Fibroblast of lung (primary cell): ENCODE data around the gene IL17C. TPM values are rescaled to one million over a fixed set of nuclear protein-coding genes. Genes with fewer than 3 reads are reported as not detected.

Experiments
- DNase-seq, 2 donors: peaks; one replicate each; pipeline versions ENCODE4 v3.0.0 to v3.0.0-alpha.2; 2010; ENCODE audit warnings: low read depth in 2 of 2
- H2AFZ ChIP-seq: 2 replicates; pipeline ENCODE4 v1.5.1; 2012; ENCODE audit warnings: low read length, control low read depth, inconsistent platforms
- H3K27ac ChIP-seq: 2 replicates; pipeline ENCODE4 v1.5.1; 2011; ENCODE audit warnings: low read length, control low read depth; ENCODE audit not compliant: insufficient read depth
- H3K27me3 ChIP-seq: 2 replicates; pipeline ENCODE4 v1.5.1; 2011; ENCODE audit warnings: mild to moderate bottlenecking, low read length; ENCODE audit not compliant: control insufficient read depth, insufficient read depth
- H3K36me3 ChIP-seq: 2 replicates; pipeline ENCODE4 v1.5.1; 2011; ENCODE audit warnings: low read length; ENCODE audit not compliant: control insufficient read depth, insufficient read depth
- H3K4me1 ChIP-seq: 2 replicates; pipeline ENCODE4 v1.5.1; 2011; ENCODE audit warnings: low read length; ENCODE audit not compliant: control insufficient read depth, insufficient read depth; ENCODE audit errors: extremely low read depth
- H3K4me2 ChIP-seq: 2 replicates; pipeline ENCODE4 v1.5.1; 2011; ENCODE audit warnings: low read length, control low read depth; ENCODE audit not compliant: insufficient read depth; ENCODE audit errors: extremely low read depth
- H3K4me3 ChIP-seq, 4 experiments: fragments of 200-600 bp in 1 of 4; sonication (generic) in 1 of 4; replicated peaks in 1 of 4; 2 replicates each; pipeline ENCODE4 v1.5.1; 2011 to 2016; ENCODE audit warnings: low read length in 4 of 4, low read depth in 3 of 4, mild to moderate bottlenecking in 3 of 4, control low read depth in 2 of 4, inconsistent platforms in 1 of 4, mixed read lengths in 1 of 4; ENCODE audit not compliant: insufficient read depth in 1 of 4; ENCODE audit errors: control extremely low read depth in 1 of 4
- H3K79me2 ChIP-seq: 2 replicates; pipeline ENCODE4 v1.5.1; 2012; ENCODE audit warnings: mild to moderate bottlenecking, low read length, inconsistent platforms; ENCODE audit not compliant: control insufficient read depth, insufficient read depth
- H3K9ac ChIP-seq: 2 replicates; pipeline ENCODE4 v1.5.1; 2011; ENCODE audit warnings: mild to moderate bottlenecking, low read length, control low read depth; ENCODE audit not compliant: insufficient read depth
- H3K9me3 ChIP-seq: 2 replicates; pipeline ENCODE4 v1.5.1; 2012; ENCODE audit warnings: low read depth, low read length; ENCODE audit not compliant: control insufficient read depth, insufficient read depth
- H4K20me1 ChIP-seq: 2 replicates; pipeline ENCODE4 v1.5.1; 2011; ENCODE audit warnings: low read length; ENCODE audit not compliant: control insufficient read depth, insufficient read depth; ENCODE audit errors: extremely low read depth
- EZH2 ChIP-seq: IDR thresholded peaks from 2 replicates; pipeline ENCODE4 v1.5.1; 2012; ENCODE audit warnings: low read length, control low read depth, mild to moderate bottlenecking; ENCODE audit errors: missing control alignments
- polyA plus RNA-seq, 2 donors: library from polyadenylated mRNA; depleted of rRNA in 1 of 2; stranded (reverse) in 1 of 2; unstranded in 1 of 2; fragments of >200 nt; gene quantifications; 2 replicates each; pipeline ENCODE4 v1.2.1, GENCODE V29; 2011 to 2012; ENCODE audit warnings: missing spikeins in 1 of 2
- total RNA-seq: library from RNA; depleted of rRNA; stranded (reverse); fragments of >200 nt; gene quantifications from 2 replicates; pipeline ENCODE4 v1.2.1, GENCODE V29; 2014
- TF ChIP-seq, protein P1 (sequence below), 2 donors: IDR thresholded peaks in 1 of 2; conservative IDR thresholded peaks in 1 of 2; 1 replicate in 1 of 2; 2 replicates in 1 of 2; pipeline ENCODE4 v1.5.1; 2011 to 2012; ENCODE audit warnings: low read length in 2 of 2, control low read depth in 1 of 2, inconsistent platforms in 1 of 2, low read depth in 1 of 2, mild to moderate bottlenecking in 1 of 2

Gene IL17C
- total and polyA plus RNA-seq, 2 donors (not counting 1 experiment from before 2014, with no cell fraction given) = not detected

DNA sequence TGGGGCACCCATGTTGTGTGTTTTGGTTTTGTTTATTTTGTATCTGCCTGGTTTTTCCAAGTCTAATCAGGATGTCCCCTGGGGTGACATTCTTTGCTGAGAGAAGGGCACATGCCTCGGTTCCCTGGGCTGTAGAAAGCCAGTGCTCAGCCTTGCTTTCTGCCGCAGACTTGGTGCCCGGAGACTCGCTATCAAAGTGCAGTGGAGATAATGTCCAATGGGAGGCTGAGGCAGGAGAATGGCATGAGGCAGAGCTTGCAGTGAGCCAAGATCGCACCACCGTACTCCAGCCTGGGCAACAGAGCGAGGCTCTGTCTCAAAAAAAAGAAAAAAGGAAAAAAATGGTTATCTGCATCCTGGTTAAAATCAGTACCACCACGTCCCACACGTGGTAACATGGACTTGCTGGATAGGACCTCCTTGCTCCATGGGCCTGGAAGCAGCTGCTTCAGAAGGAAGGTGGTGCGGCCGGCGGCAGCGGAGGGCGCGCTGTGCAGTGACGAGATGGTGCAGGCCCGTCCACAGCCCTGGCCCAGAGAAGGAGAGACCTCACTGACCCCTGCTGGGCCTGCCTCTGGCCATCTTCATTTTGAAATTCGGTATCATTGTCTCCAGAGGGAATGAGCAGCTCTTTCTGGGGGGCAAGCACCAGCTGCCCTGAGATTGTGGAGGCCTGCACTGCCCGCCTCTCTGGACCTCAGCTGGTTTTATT is 19.3 kb upstream of the IL17C start:
- no peak for DNase-seq
- no peak for TF ChIP-seq EZH2
- TF ChIP-seq, protein P1, sequence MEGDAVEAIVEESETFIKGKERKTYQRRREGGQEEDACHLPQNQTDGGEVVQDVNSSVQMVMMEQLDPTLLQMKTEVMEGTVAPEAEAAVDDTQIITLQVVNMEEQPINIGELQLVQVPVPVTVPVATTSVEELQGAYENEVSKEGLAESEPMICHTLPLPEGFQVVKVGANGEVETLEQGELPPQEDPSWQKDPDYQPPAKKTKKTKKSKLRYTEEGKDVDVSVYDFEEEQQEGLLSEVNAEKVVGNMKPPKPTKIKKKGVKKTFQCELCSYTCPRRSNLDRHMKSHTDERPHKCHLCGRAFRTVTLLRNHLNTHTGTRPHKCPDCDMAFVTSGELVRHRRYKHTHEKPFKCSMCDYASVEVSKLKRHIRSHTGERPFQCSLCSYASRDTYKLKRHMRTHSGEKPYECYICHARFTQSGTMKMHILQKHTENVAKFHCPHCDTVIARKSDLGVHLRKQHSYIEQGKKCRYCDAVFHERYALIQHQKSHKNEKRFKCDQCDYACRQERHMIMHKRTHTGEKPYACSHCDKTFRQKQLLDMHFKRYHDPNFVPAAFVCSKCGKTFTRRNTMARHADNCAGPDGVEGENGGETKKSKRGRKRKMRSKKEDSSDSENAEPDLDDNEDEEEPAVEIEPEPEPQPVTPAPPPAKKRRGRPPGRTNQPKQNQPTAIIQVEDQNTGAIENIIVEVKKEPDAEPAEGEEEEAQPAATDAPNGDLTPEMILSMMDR (conservative IDR thresholded peaks at IDR 0.05 in 1 of 2, IDR thresholded peaks at IDR 0.05 in 1 of 2; ENCODE audit: low read depth in 1 of 2, low read length in 2 of 2) = no peak
- H3K4me1 ChIP-seq = peaks cover 2% of the 10 kb centered on the region
- peaks cover 16% of the 10 kb centered on the region for H3K36me3 ChIP-seq
- no peaks in the 10 kb centered on the region for H3K27me3 ChIP-seq
- peaks cover 2% of the 10 kb centered on the region for H3K79me2 ChIP-seq
- H3K4me2 ChIP-seq = no peak overlapping the region
- no peak overlapping the region for H3K4me3 ChIP-seq
- no peaks in the 10 kb centered on the region for H4K20me1 ChIP-seq
- no peak overlapping the region for H3K9ac ChIP-seq
- H3K9me3 ChIP-seq = no peaks in the 10 kb centered on the region
- H3K27ac ChIP-seq = no peak overlapping the region
- no peak overlapping the region for H2AFZ ChIP-seq

- no peak for TF ChIP-seq EZH2
- TF ChIP-seq, protein P1 (conservative IDR thresholded peaks at IDR 0.05 in 1 of 2, IDR thresholded peaks at IDR 0.05 in 1 of 2; ENCODE audit: low read depth in 1 of 2, low read length in 2 of 2) = no peak
- H3K27ac ChIP-seq = no peak overlapping the region
- DNase-seq = peak; percentile 57 to 94
These were observed 18.2 kb upstream of the IL17C start for GRCh38 chr16:88619859-88620815.

GRCh38 chr16:88622125-88622524 is 16.2 kb upstream of the IL17C start:
- TF ChIP-seq, protein P1 (conservative IDR thresholded peaks at IDR 0.05 in 1 of 2, IDR thresholded peaks at IDR 0.05 in 1 of 2; ENCODE audit: low read depth in 1 of 2, low read length in 2 of 2) = no peak
- no peak for TF ChIP-seq EZH2
- Histone ChIP-seq H3K27ac (no peak overlapping the region), H3K9ac (no peak overlapping the region), H3K9me3 (no peaks in the 10 kb centered on the region), H2AFZ (no peak overlapping the region), H3K4me3 (no peak overlapping the region), H3K36me3 (peaks cover 22% of the 10 kb centered on the region), H4K20me1 (no peaks in the 10 kb centered on the region), H3K27me3 (no peaks in the 10 kb centered on the region), H3K79me2 (no peaks in the 10 kb centered on the region), H3K4me2 (no peak overlapping the region), H3K4me1 (no peaks in the 10 kb centered on the region)
- DNase-seq = no peak

More at GRCh38 chr16:88619859-88620815, 18.2 kb upstream of the IL17C start:
- H3K9me3 ChIP-seq = no peaks in the 10 kb centered on the region
- H4K20me1 ChIP-seq = no peaks in the 10 kb centered on the region
- H2AFZ ChIP-seq = no peak overlapping the region
- H3K4me1 ChIP-seq = no peaks in the 10 kb centered on the region
- H3K4me3 ChIP-seq = no peak overlapping the region
- H3K4me2 ChIP-seq = no peak overlapping the region
- H3K36me3 ChIP-seq = peaks cover 22% of the 10 kb centered on the region
- H3K79me2 ChIP-seq = peaks cover 2% of the 10 kb centered on the region
- no peak overlapping the region for H3K9ac ChIP-seq
- no peaks in the 10 kb centered on the region for H3K27me3 ChIP-seq
